Measurements from ENCODE around the gene SLC35G6.

GRCh38 chr17:7435676-7436555, 45.3 kb upstream of the SLC35G6 start:
- TF ChIP-seq CTCF (conservative IDR thresholded peaks at IDR 0.05 in 1 of 2, IDR thresholded peaks at IDR 0.05 in 1 of 2; ENCODE audit: extremely low read depth in 1 of 2, insufficient read depth in 1 of 2, low read depth in 1 of 2, low read length in 2 of 2) = peak in 1 of 2 donors; percentile 32
- no peak for TF ChIP-seq EZH2 (IDR thresholded peaks at IDR 0.05; ENCODE audit: borderline replicate concordance, low read length)

Measured in mammary epithelial cell (primary cell).